HFF-Myc (cell line): ENCODE measurements around the gene CDK19.
A peak's percentile ranks its signal among the peaks of the same experiment; 100 is the strongest.

ENCODE experiments used
- DNase-seq: peaks from one replicate; pipeline ENCODE4 v3.0.0-alpha.2; 2011; ENCODE audit warnings: low read depth; ENCODE audit errors: extremely low read depth
- H3K4me3 ChIP-seq: replicated peaks from 2 replicates; pipeline ENCODE4 v1.5.1; 2011; ENCODE audit warnings: low read depth, mild to moderate bottlenecking, control low read depth, low read length
- CTCF ChIP-seq: IDR thresholded peaks from 2 replicates; pipeline ENCODE4 v1.5.1; 2012; ENCODE audit warnings: mild to moderate bottlenecking, low read depth, low read length, control low read depth; ENCODE audit errors: missing control alignments

CDK19 gene

GRCh38 chr6:110682460-110682853 is 132.8 kb downstream of the CDK19 start:
- TF ChIP-seq CTCF = peak; percentile 61
- DNase-seq = peak; percentile 72
- H3K4me3 ChIP-seq = no peak overlapping the region

- no peak for DNase-seq
- no peak for TF ChIP-seq CTCF
- no peak overlapping the region for H3K4me3 ChIP-seq
Observed at GRCh38 chr6:110681543-110682459, 133.5 kb downstream of the CDK19 start.

- TF ChIP-seq CTCF = no peak
- DNase-seq = no peak
- H3K4me3 ChIP-seq = no peak overlapping the region
Observed at GRCh38 chr6:110676396-110676795, 138.9 kb downstream of the CDK19 start.

GRCh38 chr6:110674096-110674495 is 141.2 kb downstream of the CDK19 start:
- H3K4me3 ChIP-seq = no peak overlapping the region
- no peak for DNase-seq
- no peak for TF ChIP-seq CTCF

GRCh38 chr6:110672122-110672521 is 143.1 kb downstream of the CDK19 start:
- no peak overlapping the region for H3K4me3 ChIP-seq
- no peak for TF ChIP-seq CTCF
- DNase-seq = no peak

- DNase-seq = no peak
- TF ChIP-seq CTCF = no peak
- H3K4me3 ChIP-seq = no peak overlapping the region
Observed at GRCh38 chr6:110671447-110671846, 143.8 kb downstream of the CDK19 start.
